ENCODE data around the gene ALX4. TPM values are rescaled to one million over a fixed set of nuclear protein-coding genes. Genes with fewer than 3 reads are reported as not detected.

The ALX4 gene
- polyA plus RNA-seq, 5 donors: 0.05 to 0.37 (median 0.10) TPM

GRCh38 chr11:44335052-44335760, 25.3 kb upstream of the ALX4 start:
- no peak for DNase-seq

DNA sequence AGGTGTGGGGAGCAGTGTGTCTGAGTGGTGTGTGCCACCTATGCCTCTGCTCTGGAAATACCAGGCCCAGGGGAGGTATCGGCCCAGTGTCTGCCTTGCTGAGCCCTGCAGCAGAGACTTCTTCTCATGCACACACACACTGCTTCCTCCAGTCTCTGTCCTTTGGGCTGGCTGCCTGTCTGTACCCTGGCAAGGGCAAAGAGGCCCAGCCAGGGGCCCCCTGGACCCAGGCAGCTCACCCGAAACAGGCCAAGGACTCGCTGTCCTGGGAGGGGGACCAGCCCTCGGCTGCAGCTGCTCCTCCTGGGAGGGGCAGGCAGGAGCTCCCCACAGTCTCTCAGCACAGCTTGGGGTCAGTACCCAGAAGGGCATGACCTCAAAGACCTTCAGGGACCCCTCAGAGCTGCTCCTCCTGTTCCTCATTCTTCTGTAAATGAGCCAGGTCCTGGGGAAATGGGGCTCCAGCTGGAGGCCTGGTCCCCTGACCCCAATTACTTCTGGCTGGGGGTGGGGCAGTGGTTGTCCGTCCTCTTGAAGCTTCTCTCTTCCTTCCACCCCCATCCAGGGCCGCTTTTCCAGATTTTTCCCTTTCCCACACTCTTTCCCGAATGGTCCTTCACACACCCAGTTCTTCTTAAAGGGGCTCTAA, 24.5 kb upstream of the ALX4 start:
- DNase-seq: no peak

DNA sequence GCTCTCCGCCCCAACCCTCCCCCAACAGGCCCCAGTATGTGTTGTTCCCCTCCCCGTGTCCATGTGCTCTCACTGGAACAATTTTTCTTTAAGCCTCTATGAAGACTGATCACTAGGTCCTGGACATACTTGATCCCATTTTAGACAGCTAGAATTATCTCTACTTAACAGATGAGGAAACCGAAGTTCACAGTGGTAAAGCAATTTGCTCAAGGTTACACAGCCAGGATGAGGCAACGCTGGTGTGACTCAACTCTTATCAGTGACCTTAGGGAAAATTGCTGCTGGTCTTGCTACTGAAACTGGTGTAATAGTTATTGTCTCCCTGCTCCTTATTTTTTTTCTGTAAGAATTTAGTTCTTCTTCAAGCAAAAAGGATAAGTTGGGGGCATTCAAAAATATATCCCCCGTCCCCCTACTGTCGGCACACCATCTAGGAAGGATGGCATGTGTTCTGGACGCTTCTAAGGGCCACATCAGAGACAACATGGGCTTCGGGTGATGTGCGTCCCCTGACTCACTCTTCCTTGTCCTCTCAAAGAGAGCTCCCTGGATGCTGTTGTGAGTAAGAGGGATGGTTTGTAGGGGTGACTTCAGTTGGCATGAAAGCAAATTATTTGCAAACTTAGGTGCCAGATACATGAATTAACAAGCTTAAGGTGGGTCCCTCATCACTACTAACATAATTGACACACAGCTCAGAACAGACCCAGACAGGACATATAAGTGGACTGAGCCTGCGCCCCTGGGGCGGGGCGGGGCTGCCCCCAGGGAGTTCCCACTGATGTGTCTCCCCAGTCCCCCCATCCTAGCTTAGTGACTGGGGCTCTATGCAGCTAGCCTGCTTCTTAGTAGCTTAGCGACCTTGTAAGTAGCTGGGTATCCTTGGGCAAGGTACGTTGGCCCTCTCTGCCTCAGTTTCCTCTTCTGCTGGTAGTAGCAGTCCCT, 23.6 kb upstream of the ALX4 start:
- no peak for DNase-seq

- DNase-seq: no peak
Observed at GRCh38 chr11:44332665-44333064, 22.7 kb upstream of the ALX4 start.

DNA sequence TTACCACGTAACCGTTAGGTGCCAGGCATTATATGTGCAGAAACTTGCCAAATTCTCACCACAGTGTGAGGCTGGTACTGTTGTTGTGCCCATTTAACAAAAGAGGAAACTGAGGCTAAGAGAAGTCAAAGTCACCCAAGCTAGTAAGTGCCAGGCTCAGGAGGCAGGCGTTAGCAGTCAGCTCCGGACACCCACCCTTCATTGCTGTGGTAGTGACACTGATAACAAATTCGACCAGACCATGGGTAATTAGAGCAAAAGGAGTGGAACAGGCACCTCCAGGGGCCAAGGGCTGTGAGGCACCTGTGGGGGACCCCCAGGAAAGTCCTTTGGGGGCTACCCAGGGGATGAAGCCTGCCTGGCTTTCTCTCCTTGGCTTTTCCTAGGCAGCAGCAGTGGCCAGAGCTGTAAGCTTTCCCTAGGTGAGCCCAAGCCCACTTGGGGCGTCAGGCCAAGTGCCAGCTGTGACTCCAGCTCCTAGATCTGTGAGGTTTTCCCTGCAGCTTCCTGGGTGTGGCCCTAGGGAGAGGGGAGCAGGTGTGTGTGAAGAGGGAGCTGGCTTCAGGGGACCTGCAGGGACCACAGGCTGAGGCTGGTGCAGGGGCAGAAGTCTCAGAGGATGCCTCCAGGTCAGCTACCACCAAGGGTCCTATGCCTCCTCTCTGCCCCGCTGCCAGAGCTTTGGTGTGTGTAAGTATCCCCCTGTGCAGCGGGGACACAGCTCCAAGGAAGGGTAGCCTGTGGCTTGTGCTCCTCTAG, 19.7 kb upstream of the ALX4 start:
- DNase-seq: no peak

DNA sequence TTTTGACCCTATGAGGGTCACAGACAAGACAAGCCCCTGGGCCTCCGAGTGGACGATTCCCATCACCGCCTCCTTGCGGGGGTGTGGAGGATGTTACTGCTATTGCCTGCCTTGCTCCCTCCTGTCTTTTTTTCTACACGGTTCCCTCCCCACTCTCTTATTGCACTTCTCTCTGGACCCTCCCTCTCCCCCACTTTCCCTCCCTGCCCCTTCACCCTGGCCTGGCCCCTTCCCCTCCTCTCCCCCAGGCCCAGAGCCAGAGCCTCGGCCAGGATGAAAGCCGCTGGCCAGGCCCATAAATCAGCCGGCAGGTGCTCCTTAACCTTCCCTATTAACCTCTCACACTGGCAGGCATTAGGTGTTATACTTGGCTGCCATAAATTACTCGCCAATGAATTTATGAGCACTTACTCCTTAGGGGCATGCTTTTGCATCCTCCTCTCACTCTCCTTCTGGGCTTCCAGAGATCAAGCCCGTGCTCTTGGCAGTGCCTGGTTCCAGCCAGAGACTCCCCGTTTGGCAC, 18.3 kb upstream of the ALX4 start:
- no peak for DNase-seq

- no peak for DNase-seq
Observed at GRCh38 chr11:44327730-44328129, 17.8 kb upstream of the ALX4 start.

- DNase-seq: no peak
Observed at GRCh38 chr11:44326615-44327475, 16.9 kb upstream of the ALX4 start.

GRCh38 chr11:44325698-44326097, 15.8 kb upstream of the ALX4 start:
- no peak for DNase-seq

- DNase-seq: no peak
Observed at GRCh38 chr11:44324749-44325525, 15.0 kb upstream of the ALX4 start.

DNA sequence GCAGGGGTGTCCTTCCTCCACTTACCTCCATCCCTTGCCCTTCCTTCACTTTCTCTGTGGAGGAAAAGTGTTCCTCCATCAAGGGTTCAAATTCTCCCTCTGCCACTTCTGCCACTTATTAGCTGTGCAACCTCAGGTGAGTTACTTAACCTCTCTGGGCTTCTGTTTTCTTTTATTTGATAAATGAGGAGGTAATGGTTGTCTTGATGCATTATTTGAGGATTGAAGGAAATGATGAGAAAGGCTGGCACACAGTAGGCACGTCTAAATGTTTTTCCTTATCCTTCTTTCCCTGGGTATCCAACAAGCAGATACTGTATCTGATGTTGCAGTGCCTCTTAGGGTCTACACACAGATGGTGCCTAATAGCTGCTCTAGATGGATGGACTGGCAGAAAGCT, 14.3 kb upstream of the ALX4 start:
- DNase-seq: no peak

- DNase-seq: no peak
Observed at GRCh38 chr11:44322243-44322642, 12.3 kb upstream of the ALX4 start.

GRCh38 chr11:44321059-44321458, 11.1 kb upstream of the ALX4 start:
- no peak for DNase-seq

- no peak for DNase-seq
Observed at GRCh38 chr11:44320289-44320973, 10.5 kb upstream of the ALX4 start.

GRCh38 chr11:44319552-44320288, 9.8 kb upstream of the ALX4 start:
- DNase-seq: no peak

GRCh38 chr11:44319170-44319551, 9.2 kb upstream of the ALX4 start:
- DNase-seq: no peak

DNA sequence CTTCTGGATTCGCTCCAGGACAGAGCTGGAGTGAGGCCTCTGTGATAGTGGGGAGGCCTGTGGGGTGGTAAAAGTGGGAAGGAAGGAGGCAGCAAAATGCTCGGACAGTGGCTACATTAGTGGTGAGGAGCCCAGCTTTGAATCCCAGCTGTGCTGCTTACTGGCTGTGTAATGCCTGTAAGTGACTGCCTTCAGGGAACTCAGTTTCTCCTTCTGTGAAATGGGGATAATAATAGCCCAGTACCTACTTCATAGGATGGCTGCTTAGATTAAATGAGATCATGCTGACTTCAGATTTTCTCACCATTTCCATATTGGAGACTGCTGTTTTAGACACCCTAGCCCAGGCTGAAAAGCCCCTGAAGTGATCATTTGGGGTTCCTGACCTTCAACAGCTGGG, 8.4 kb upstream of the ALX4 start:
- no peak for DNase-seq

GRCh38 chr11:44316659-44317240, 6.8 kb upstream of the ALX4 start:
- no peak for DNase-seq

All from right lung (tissue), 5 donors.